ENCODE results near the gene TMEM263.
"Not testable (repeated sequence)": the region's sequence is repeated elsewhere in the genome, so short reads cannot be mapped to it uniquely, and the experiment has no call there.

Gene TMEM263

GRCh38 chr12:106955377-106956047 lies at the start of gene TMEM263:
TSS of gene TMEM263 (plus strand) at chr12:106955907. CDS start at chr12:106967117, 11,210 bp downstream.
- peak; percentile 81 to 86 for DNase-seq

DNA sequence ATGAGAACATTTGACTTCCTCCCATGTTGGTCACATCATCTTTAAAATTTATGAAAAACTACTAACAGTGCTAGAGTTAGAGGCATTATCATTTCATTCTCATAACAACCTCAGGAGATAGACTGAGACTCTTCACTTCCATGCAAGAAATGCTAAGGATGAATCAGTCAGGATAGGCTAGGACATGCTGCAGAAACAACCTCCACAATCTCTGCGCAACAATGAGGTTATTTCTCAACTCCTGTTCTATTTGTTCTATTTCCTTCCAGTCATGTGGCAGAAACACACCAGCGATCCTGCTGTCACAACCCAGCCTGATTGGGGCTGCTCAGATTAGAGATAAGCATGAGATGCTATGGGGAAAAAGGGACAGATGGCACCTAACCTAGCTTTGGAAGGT lies 49.0 kb upstream of the TMEM263 start:
- DNase-seq: no peak

DNA sequence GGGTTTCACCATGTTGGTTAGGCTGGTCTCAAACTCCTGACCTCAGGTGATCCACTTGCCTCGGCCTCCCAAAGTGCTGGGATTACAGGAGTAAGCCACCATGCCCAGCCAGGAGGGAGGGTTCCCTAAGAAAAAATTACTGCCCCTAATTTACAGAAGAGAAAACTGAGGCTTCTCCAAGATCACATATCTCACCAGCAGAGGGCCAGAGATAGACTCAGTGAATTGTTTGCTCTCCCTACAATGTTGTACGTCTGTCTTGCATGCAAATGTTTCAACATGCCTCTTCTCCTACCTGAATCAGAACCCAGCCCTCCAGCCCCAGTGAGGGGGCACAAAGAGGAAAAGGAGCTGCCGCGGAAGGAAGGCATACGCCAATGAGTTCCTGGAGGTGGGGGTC lies 48.3 kb upstream of the TMEM263 start:
- DNase-seq: no peak

GRCh38 chr12:106907846-106908245 lies 47.9 kb upstream of the TMEM263 start:
- DNase-seq: no peak

DNA sequence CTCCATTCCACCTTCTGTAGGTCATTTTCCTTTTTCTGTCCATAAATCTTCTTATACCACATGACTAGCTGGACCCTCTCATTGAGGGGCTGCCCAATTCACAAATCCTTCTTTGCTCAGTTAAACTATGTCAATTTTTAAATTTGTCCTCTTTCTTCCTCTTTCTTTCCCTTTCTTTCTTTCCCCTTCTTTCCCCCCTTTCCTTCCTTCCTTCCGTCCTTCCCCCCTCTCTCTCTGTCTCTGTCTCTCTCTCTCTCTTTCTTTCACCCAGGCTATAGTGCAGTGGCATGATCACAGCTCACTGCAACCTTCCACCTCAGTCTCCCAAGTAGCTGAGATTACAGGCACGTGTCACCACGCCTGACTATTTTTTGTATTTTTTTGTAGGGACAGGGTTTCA lies 47.1 kb upstream of the TMEM263 start:
- DNase-seq: no peak

DNA sequence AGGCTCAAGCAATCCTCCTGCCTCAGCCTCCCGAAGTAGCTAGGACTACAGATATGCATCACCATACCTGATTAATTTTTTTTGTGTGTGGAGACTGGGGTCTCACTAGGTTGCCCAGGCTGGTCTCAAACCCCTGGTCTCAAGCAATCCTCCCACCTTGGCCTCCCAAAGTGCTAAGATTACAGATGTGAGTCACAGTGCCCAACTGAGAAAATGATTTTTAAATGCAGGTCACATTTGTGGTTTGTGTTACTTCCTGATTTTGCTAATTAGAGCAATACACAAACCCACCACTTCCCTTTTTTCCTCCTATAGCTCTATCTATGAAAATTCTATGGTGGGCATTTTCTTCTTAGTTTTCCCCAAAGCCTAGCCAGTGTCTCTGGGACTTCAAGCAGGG lies 45.5 kb upstream of the TMEM263 start:
- DNase-seq: no peak

GRCh38 chr12:106911581-106911980 lies 44.1 kb upstream of the TMEM263 start:
- no peak for DNase-seq

- DNase-seq: no peak
Measured at GRCh38 chr12:106913456-106913855, 42.3 kb upstream of the TMEM263 start.

- DNase-seq: no peak
Measured at GRCh38 chr12:106914796-106915634, 40.7 kb upstream of the TMEM263 start.

- no peak for DNase-seq
Measured at GRCh38 chr12:106915635-106916026, 40.1 kb upstream of the TMEM263 start.

- DNase-seq: no peak
Measured at GRCh38 chr12:106917503-106917902, 38.2 kb upstream of the TMEM263 start.

DNA sequence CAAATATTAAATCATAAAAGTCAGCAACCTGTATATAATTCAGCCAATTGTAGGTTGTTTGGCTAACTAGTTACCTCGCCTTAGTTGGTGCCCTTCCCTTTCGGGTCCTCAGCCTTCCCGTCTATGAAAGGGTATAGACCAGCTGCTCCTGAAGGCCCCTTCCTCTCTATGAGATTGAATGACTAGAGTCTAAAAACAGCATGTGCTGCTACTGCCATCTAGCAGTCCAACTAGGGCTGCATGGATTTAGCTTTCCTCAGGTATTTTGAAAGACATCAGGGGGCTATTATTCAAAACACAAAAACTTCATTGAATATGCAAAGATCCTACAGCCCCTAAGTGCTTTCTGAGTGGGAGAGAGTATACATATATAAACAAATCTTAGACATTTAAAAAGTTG lies 37.0 kb upstream of the TMEM263 start:
- no peak for DNase-seq

- no peak for DNase-seq
Measured at GRCh38 chr12:106919910-106920544, 35.7 kb upstream of the TMEM263 start.

DNA sequence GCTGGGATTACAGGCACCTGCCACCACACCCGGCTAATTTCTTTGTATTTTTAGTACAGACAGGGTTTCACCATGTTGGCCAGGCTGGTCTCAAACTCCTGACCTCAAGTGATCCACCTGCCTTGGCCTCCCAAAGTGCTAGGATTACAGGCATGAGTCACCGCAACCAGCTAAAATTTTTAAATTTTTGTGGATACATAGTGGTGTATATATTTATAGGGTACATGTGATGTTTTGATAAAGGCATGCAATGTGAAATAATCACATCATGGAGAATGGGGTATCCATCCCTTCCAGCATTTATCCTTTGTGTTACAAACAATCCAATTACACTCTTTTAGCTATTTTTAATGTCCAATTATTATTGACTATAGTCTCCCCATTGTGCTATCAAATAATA lies 33.7 kb upstream of the TMEM263 start:
- DNase-seq: not testable (repeated sequence)

DNA sequence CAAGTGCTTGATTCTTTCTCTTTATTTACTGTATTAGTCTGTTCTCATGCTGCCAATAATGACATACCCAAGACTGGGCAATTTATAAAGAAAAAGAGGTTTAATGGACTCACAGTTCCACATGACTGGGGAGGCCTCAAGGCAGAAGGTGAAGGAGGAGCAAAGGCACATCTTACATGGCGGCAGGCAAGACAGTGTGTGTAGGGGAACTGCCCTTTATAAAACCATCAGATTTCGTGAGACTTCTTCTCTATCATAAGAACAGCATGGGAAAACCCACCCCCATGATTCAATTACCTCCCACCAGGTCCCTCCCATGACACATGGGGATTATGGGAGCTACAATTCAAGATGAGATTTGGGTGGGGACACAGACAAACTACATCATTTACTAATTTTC lies 32.1 kb upstream of the TMEM263 start:
- not testable (repeated sequence) for DNase-seq

DNA sequence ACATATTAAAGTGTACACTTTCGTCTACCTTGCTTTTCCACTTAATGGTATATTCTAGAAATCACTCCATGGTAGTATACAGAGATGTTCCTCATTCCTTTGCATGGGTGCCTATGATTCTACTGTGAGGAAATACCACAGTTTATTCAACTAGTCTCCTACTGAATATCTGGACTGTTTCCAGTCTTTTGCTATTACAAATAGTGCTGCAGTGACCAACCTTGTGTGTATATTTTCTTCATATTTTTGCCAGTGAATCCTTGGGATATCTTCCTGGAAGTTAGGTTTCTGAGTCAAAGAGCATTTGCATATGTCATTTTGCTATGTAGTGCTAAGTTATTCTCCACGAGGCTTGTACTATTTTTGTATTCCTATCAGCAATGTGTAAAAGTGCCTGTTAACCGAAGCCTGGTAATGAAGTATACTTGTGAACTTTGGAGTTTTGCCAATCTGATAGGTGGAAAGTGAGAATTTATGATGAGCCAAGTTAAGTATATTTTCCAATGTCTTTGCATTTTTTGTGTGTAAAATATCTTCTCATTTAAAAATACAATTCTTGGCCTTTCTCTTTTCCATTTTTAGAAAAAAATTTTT lies 31.3 kb upstream of the TMEM263 start:
- DNase-seq: no peak

GRCh38 chr12:106926657-106927056 lies 29.1 kb upstream of the TMEM263 start:
- no peak for DNase-seq

GRCh38 chr12:106934277-106934676 lies 21.4 kb upstream of the TMEM263 start:
- no peak for DNase-seq

DNA sequence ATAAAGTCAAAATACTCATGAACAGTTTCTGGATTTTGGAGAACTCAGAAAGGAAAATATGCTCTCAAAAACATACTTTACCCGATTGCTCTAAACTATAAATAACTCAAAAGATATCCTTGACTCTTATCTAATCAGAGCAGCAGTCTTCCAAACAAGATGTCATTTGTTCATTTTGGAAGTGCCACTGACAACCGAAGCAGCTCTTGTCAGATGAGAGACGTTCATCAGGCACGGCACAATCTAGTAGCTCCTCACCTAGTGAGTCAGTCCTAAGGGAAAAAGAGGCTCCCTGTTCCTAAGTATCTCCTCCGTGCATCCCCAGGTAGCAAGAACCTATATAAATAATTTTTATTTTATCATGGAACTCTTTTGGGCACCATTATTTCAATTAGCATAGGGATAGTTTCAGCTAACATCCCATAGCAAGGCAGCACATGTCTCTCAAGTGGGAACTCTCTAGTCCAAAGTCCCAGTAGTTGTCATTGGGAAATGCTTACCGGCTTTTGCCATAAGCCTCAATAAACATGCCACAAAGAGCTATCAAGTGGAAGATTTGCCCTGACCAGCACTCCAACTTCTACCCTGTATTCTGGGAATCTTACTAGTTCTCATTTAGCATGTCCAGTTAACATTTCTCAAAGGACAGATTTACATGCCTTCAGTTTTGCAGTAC lies 14.1 kb upstream of the TMEM263 start:
- DNase-seq: no peak

DNA sequence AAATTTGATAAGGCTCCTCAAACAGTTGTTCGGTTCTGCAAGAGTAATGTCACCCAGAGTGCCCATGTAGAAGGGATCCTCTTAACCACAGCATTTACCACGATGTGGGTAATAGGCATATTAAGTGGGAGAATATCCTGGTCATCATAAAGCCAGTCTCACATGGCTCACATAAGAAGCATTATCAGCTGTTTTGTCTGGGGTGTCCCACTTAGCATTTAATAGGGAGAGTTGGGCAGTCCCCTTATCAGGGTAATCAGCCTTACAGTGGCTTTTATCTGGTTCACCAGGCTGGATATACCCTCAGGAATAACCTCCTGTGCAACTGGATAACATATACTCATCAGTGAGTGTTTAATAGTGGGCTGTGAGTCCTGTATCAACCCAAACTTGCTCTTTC lies 12.9 kb upstream of the TMEM263 start:
- DNase-seq: no peak

GRCh38 chr12:106945261-106945851 lies 10.4 kb upstream of the TMEM263 start:
- DNase-seq: no peak

- DNase-seq: no peak
Measured at GRCh38 chr12:106947461-106947860, 8.2 kb upstream of the TMEM263 start.

DNA sequence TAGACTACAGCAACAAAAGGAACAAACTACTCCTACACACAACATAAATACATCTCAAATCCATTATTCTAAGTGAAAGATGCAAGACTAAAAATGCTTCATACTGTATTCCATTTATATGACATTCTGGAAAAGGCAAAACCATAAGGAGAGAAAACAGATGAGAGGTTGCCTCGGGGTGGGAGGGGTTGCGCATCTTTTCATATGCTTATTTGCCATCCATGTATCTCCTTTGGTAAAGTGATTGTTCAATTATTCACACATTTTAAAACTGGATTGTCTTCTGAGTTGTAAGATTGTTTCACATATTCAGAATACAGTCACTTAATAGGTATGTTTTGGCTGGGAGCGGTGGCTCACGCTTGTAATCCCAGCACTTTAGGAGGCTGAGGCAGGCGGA lies 5.1 kb upstream of the TMEM263 start:
- DNase-seq: no peak
